Measurements from ENCODE around the gene CCDC154.

The CCDC154 gene

DNA sequence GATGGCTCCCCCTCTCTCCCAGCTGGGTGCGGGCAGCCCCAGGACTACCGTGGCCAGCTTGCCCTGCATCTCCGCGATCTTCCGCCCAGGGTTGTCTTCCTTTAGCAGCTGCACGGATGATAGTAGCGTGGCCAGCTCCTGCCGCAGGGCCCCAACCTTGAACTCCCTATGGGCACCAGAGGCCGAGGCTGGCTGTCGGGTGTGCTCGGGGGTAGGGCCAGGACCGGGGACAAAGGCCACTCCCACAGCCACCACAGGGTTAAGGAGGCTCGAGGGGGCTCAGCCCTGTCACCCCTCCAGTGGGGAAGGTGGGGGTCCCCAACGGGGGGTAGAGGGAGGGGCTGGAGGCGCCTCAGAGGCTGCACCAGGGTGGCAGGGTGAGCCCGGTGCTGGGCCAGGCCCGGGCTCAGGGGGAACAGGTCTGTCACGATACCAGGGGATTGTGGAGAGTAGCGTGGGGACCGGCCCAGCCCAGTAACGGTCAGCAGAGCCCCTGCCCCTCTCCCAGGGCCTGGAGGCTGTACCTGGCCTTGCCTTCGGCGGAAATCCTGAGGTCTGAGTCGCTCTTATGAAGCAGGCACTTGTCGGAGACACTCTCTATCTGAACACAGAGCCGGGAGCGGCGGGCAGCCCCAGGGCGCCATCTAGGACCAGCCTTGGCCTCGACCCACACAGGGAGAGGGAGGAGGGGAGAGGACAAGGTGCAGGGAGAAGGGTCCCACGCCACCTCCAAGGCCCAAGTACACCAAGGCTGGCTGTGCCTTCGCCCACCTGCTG is 8.2 kb downstream of the CCDC154 start:
- no peak for DNase-seq

GRCh38 chr16:1434644-1435592 is 9.4 kb downstream of the CCDC154 start:
- DNase-seq: no peak

- DNase-seq: no peak
These were observed 10.6 kb downstream of the CCDC154 start for GRCh38 chr16:1433756-1434155.

DNA sequence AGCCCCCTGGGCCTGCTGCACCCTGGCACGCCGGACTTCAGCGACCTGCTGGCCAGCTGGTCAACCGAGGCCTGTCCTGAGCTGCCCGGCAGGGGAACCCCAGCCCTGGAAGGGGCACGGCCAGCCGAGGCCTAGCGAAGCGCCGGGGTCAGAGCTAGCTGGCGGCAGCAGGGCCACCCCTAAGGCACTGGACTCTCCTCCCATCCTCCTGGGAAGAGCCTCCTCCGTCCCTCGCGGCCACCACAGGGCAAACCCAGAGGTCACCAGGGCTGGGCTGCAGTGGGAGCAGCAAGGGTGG is 11.1 kb downstream of the CCDC154 start:
- DNase-seq: no peak

GRCh38 chr16:1432388-1433262 is 11.7 kb downstream of the CCDC154 start:
- no peak for DNase-seq

DNA sequence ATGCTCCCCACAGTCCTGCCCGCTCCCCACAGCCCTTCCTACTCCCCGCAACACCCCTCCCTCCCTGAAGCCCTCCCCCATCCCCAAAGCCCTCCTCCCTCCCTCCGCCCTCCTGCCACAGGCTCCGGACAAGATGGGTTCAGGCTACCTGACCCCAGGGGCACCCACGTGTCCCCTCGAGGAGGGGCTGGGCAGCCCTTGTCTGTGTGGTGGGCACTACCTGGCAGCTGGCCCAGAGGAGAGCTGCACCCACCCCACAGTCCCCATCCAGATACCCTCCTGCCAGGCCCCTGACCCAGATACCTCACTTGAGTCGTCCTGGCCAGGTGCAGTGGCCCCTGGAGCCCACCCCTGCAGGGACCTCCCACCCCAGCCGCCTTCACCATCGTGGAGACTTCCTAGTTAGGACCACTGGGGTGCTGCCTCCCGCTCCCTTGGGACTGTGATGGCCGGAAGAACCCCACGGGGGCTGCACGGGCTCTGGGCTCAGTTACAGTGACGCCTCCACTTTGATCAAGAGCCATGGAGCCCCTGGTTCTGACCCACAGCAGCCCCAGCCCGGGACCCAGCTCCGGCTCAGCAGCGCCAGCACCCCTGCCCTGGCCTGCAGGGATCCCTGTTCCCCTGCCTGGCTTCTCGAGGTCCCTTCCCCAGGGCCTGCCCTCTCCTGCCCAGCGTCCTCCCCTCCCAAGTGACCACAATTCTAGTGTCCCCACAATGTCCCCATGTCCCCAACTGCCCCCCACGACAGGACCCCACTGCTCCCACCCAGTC is 12.7 kb downstream of the CCDC154 start:
- no peak for DNase-seq

- DNase-seq: no peak
These were observed 13.4 kb downstream of the CCDC154 start, which contains the start of gene PERCC1 for GRCh38 chr16:1430759-1431496. Gene PERCC1, plus strand, starts transcription at chr16:1431078. Its CDS starts 1,516 bp downstream, at chr16:1432594.

DNA sequence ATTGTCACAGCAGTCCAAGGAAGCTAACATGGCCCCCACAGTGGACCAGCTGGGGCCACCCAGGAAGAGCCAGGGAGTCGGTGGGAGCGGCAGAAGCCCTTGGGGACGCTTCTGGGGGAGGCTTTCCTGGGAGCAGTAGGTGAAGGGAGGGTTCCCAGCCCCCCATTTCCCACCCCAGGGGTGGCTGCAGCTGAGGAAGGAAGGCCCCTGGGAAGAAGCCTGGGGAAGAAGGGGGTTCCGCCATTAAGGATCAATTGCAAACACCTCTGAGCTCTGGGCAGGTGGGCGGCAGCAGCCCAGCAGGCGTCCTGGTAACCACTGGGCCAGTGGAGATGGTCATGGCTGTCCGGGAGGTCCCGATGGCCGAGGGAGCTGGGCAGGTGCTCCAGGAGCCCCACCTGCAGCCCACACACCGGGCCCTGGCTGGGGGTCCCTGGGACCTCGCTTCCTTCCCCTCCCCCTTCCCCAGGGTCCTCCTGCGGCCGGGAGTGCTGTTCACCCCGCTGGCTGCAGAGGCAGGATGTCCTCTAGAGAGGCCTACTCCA is 14.1 kb downstream of the CCDC154 start:
- no peak for DNase-seq

DNA sequence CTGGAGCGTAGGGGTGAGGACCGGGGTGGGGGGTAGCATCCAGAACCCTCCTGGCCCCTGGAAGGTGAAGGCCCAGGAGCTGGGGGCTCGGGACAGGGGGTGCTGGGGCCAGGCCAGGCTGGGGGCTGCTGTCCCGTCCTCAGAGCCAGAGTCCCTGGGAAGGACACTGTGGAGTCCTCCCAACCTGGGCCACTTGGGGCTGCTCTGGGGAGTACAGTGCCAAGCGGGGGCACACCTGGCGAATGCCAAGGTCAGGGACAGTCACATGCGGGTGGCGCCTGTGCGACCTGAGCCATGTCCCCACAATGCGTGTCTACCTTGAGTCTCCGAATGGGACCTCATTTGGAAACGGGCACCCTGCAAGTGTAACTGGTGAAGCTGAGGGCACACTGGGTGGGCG is 14.7 kb downstream of the CCDC154 start:
- no peak for DNase-seq

DNA sequence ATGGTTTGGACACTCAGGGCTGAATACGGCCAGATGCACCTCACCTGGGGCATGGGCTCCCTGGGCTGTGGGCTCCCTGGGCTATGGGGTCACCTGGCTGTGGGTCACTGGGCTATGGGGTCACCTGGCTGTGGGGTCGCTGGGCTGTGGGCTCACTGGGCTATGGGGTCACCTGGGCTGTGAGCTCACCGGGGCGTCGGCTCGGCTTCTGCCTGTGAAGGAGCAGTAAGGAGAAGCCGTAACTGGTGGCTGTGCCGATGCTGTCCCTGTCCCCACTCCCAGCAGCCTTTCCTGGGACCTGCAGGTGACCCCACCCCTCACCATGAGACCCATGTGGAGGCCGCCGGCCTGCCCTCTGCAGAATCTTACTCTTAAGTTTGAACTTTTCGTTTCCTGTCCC is 15.3 kb downstream of the CCDC154 start:
- no peak for DNase-seq

- peak; percentile 10 for DNase-seq
These were observed 15.8 kb downstream of the CCDC154 start for GRCh38 chr16:1428511-1428910.

- no peak for DNase-seq
These were observed 16.6 kb downstream of the CCDC154 start for GRCh38 chr16:1427473-1428461.

DNA sequence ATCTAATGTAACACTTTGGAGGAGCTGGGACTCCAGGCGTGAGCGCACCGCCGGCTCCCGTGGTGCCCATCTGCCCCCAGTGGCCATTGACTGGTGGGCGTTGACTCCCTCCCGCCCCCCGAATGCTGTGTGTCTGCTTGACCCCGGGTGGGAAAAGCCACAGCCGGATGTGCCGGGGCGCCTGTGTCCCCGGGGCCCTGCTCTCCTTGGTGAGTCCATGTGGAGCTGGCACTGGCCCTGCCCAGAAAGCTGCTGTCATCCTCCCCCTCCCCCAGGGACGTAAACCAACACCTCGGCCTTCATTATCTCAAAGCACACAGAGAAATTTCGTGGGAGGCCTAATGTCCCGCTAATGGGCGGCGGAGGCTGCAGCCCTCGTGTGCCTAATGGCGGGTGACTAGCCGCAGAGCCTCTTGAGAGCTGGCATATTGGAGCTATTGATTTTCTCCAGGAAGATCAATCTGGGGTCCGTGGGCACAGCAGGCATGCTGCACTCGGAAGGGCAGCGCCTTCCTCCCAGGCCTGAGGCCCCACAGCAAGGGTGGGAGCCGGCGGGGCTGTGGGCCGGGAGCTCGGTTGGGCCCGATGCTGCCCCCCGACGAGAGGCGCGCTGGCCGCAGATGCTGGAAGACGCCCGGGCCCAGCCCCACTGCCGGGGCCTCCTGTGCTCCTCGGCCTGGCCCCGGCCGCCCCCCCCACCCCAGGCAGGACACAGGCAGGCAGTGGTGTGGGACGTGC is 17.5 kb downstream of the CCDC154 start:
- no peak for DNase-seq

DNA sequence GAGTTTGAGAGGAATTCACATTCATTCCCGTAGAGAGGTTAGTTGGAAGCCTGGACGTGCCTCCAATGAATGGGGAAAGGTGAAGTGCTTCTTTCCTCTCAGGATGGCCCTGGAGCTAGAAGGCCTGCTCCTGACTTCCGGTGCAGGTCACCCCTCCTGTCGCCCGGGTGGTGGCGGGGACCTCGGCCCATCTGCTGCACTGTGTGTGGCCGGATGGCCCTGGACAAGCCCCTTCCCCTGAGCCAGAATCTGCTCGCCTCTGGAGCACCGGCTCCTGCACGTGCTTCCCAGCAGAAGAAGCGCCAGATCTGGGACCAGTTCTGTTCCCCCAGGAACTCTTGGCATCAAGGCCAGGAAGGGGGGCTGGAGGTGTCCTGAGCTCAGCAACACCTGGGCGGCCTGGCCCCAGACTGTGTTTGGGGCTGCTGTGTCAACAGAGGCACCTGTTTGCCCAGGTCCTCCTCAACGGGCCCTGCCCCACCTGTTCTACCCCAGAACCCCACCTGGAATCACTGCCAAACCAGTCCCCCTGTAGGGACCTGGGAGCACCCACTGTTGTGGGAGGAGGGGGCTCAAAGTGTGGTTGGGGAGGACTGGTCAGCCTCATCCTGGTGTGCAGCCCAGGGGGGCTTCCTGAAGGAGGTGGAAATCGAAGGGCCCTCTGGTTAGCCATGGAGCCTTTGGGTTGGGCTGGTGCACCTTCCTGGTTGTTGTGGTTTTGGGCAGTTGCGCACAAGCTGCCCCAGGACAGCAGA is 18.6 kb downstream of the CCDC154 start:
- no peak for DNase-seq

- DNase-seq: no peak
These were observed 20.3 kb downstream of the CCDC154 start for GRCh38 chr16:1424028-1424427.

GRCh38 chr16:1422076-1422475 is 22.3 kb downstream of the CCDC154 start:
- no peak for DNase-seq

DNA sequence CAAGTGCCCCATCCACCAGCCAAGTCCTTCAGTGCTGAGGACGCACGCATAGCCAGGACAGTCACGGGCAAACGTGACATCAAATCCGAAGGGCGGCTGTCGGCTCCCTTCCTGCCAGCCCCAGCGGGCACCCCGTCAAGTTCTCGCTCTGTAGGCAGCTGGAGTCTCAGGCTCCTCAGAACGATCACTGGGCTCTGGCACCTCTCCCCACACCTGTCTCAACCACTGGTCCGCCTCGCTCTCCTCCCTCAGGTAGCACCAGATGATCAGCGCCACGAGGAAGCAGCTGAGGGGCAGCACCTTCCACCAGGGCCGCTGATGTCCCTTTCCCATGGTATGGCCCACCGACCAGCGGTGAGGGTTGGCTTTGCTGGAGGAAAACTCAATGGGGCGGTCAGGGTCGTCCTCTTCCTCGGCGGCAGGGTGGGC is 24.2 kb downstream of the CCDC154 start:
- DNase-seq: no peak

DNA sequence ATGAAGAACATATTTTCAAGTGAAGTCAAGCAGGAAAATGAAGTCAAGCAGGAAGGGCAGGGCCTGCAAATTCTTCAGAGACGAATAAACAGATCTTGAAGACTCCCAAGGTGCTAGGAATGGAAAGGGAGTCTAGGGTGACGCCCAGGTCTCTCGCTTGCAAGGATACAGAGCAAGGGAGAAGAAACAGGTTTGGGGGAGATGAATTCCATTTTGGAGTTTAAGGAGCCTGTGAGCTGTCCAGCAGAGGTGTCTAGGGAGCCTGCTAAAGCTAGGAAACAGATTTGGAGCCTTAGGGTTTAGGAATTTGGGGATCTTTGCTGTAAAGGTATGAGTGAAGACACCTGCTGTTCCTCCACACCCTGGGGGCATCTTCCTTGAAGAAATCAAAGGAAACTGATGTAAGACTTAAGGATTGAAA is 27.8 kb downstream of the CCDC154 start:
- DNase-seq: no peak
